ENCODE data around the gene EXOC8.

- no peak for TF ChIP-seq CTCF (IDR thresholded peaks at IDR 0.05; ENCODE audit: control extremely low read depth in 1 of 3, insufficient read depth in 1 of 3, low read depth in 1 of 3, low read length in 3 of 3)
- no peak for TF ChIP-seq YY1 (IDR thresholded peaks at IDR 0.05; ENCODE audit: low read depth, low read length)
- no peak for TF ChIP-seq CTBP2 (IDR thresholded peaks at IDR 0.05; ENCODE audit: borderline replicate concordance, insufficient read depth, insufficient read length, low read length)
- TF ChIP-seq TAF1 (IDR thresholded peaks at IDR 0.05; ENCODE audit: low read depth, low read length), result no peak
These were observed 13.0 kb downstream of the EXOC8 start for GRCh38 chr1:231324660-231325059.
